H1 (cell line): ENCODE data around the gene POM121L12. TPM values are rescaled to one million over a fixed set of nuclear protein-coding genes. Genes with fewer than 3 reads are reported as not detected.

ENCODE experiments used
- polyA plus RNA-seq, 7 experiments: library from polyadenylated mRNA; depleted of rRNA in 3 of 7; stranded (reverse) in 5 of 7; unstranded in 2 of 7; fragments of >200 nt in 5 of 7; fragments of 200-250 nt in 2 of 7; gene quantifications; 1 replicate in 5 of 7; 2 replicates in 1 of 7; 4 replicates in 1 of 7; pipeline versions ENCODE4 v1.2.1 to v1.2.3, GENCODE V29; 2011 to 2013; ENCODE audit warnings: missing spikeins in 2 of 7, mixed read lengths in 2 of 7
- total RNA-seq: library from RNA; stranded (reverse); fragmentation: NEBNext Ultra II Directional; extraction: Animal tissue kit (Norgen Biotek cat#: 25700); gene quantifications from 2 replicates; pipeline ENCODE4 v1.2.1, GENCODE V29; 2021
- TF ChIP-seq, protein P1 (sequence below): IDR thresholded peaks from 2 replicates; pipeline ENCODE4 v1.6.1; 2012; ENCODE audit warnings: low read length, inconsistent platforms

Gene POM121L12
- total and polyA plus RNA-seq, 2 of the 8 experiments (the other 6 are each of a cell fraction or from before 2014, with no cell fraction given) = not detected

DNA sequence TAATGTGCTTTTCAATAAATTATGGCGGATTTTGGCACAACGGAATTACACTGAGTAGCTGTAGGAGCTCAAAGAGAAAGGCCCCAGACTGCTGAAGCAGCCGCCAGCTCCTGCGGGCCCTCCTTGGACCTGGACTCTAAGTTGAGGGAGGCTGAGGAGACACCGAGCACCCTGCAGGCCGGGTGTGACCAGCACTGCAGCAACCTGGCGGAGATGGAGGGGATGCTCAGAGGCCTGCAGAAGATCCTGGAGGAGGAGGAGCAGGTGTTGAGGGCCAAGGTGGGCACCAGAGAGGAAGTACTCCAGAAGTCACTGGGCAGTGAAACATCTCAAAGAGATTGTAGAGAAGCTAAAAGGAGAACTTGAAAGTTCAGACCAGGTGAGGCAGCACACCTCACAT, 33.0 kb upstream of the POM121L12 start (continued):
- TF ChIP-seq, protein P1, sequence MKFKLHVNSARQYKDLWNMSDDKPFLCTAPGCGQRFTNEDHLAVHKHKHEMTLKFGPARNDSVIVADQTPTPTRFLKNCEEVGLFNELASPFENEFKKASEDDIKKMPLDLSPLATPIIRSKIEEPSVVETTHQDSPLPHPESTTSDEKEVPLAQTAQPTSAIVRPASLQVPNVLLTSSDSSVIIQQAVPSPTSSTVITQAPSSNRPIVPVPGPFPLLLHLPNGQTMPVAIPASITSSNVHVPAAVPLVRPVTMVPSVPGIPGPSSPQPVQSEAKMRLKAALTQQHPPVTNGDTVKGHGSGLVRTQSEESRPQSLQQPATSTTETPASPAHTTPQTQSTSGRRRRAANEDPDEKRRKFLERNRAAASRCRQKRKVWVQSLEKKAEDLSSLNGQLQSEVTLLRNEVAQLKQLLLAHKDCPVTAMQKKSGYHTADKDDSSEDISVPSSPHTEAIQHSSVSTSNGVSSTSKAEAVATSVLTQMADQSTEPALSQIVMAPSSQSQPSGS = no peak
